HG03060 (cell line): ENCODE data around the gene RSAD1.

Source experiments
- ATAC-seq: cut with Tn5 transposase; IDR thresholded peaks from one replicate; pipeline ENCODE4 v1.9.1; 2021; ENCODE audit warnings: low read depth, moderate number of reproducible peaks; ENCODE audit not compliant: unreplicated experiment

RSAD1 gene

GRCh38 chr17:50457621-50458020, 21.0 kb upstream of the RSAD1 start:
- no peak for ATAC-seq

DNA sequence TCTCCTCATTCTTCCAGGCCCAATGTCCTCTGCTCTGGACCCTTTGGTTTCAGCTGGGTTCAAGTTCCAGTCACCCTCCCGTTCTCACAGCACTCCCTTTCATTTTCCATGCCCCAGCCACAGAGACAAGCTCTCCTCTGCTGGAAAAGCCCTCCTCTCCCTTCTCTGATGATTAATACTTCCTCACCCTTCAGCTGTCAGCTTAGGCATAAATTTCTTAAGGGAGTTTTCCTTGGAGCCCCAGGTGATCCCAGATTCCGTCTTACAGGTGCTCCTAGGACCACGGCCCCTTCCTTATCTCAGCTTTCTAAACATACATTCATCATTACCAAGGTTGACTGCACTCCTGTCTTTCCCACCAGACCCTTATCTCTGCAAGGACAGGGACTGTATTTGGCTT, 20.4 kb upstream of the RSAD1 start:
- no peak for ATAC-seq

DNA sequence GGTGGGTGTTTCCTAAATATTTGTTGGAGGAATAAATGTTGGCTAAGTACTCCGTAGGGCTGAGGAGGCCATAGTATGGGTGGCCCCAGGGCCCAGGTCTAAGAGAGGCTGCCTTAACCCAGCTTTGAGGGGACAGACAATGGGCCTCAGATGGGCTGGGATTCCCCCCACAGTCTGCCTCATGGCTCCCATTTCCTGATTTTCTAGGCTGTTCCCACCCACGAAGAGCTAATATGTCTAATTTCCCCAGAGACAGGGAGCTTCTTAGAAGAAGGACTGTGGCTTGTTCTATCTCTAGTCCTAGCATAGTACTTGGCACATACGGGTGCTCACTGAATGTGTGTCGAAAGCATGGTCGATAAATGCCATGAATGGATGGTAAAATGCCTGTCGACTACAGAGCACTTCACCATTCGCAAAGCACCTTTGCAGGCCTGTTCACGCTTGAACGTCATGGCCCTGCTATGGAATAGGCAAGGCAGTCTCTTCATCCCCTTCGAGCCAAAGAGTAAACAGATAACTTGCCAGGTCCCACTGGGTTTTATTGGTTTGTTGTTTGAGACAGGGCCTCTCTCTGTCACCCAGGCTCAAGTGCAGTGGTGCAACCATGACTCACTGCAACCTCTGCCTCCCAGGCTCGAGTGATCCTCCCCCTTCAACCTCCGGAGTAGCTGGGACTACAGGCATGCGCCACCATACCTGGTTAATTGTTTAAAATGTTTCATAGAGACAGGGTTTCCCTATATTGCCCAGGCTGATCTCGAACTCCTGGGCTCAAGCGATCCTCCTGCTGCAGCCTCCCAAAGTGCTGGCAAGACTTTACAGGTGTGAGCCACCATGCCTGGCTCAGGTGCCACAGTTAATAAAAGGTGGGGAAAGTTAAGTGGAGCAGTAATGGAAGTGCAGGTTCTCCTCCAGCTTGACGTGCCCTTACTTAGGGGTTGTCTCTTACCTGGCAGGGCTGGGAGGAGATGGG, 19.7 kb upstream of the RSAD1 start:
- ATAC-seq: no peak

DNA sequence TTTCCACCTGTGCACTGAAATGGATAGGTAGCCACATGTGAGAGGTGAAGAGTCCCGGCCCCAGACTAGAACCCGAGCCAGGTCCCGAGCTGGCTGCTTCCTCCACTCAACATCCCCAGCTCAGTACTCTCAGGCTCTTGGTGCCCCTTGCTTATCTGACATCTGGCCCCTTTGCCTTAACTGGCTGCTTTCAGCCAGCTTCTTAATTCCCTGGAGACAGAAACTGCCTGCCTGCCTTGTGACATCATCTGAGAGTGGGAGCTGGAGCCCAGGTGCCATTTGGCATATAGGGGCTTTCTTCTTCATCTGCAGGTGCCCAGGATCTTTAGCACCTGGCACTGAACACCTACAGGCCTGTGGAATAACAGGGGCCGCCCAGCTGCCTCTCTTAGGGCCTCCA, 18.9 kb upstream of the RSAD1 start:
- no peak for ATAC-seq

DNA sequence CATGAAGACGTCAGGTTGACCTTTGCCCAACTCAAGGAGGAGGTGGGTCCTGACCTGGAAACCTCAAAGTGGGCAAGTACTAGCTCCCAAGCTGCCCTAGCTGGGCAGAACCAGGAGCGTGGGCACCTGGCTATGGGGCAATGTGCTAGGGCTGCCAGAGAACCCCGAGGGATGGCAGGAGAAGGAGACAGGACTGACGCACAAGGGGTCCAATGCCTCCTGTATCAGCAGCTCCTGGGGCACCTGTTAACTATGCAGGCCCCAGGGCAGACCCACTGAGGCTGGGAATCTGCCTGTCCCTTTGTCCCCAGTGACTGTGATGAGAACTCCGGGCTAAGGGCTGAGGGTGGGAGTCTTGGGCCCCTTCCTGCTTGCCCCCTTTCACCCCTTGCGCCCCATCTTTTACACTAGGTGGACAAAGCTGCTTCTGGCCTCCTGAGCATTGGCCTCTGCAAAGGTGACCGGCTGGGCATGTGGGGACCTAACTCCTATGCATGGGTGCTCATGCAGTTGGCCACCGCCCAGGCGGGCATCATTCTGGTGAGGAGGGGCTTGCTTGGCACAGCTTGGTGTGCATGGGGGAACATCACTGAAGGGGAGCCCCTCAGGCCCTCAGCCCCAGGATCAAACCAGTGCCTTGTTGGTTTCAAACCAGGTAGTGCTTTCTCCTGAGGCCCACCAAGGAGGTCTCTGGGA, 17.7 kb upstream of the RSAD1 start:
- no peak for ATAC-seq

DNA sequence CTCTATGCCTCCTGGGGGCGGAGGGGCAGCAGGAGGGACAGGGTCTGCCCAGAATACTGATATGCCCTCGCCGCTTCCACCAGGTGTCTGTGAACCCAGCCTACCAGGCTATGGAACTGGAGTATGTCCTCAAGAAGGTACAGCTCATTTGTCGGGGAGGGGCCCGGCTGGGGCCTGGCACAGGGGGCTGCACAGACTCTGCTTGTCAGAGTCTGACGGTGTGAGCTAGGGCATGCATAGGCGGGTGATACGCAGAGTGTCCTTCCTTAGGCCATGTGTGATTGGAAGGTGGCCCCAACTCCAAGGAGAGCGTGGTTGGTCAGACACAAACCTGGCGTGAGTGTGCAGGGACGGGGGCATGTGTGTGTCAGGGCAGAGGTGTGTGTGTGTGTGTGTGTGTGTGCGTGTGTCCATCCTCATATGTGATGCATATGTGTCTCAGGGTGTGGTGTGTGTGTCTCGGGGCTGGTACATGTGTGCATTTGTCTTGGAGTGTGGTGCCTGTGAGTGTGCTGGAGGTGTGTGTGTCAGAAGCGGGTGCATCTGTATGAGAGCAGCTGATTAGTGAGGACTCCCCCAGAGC, 17.0 kb upstream of the RSAD1 start:
- no peak for ATAC-seq

DNA sequence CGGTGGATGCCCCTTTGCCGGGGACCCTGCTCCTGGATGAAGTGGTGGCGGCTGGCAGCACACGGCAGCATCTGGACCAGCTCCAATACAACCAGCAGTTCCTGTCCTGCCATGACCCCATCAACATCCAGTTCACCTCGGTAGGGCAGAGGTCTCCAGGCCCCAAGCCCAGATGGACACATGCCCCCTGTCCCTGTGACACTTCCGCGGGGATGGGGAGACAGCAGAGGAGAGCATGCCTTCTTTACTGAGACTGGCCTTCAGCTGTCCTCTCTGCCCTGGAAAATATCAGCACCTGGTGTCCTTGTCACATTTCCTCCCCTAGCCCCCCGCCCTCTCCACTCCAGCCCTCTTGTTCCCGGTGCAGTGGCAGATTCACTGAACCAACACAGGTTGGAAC, 16.2 kb upstream of the RSAD1 start:
- ATAC-seq: no peak

DNA sequence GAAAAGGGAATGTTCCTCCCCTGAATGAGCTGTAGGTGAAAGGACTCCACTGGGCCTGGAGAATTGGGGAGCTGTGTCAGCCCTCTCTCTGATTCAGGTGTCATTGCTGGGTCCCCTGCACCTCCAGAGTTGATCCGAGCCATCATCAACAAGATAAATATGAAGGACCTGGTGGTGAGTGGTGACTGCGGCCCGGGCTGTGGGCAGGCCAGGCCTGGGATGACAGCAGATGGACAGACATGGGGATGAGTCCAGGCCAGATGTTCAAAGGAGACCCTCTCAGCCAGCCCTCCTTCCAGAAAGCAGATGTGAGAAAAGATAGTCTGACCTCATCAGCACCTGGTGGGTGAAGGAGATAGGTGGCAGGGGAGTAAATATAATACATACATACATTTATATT, 14.5 kb upstream of the RSAD1 start:
- ATAC-seq: no peak

GRCh38 chr17:50464736-50465135, 13.9 kb upstream of the RSAD1 start:
- ATAC-seq: no peak

DNA sequence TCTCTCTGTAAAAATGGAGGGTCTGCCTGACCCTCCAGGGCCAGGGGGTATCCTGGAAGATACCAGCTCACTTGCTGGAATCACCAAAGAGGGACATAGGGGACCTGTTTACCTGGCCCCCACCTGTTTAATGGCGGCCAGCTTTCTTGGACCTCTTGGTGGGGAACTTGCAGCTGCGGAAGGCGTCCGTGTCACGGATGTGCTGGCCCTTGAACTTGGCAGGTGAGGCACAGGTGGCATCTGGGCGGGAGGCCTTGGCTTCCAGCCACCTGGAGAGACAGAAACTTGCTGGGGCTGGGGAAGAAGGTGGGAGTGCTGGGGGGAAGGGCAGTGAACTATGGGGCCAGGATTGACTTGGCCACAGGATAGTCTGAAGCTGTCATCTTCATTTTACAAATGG, 13.5 kb upstream of the RSAD1 start:
- no peak for ATAC-seq

- no peak for ATAC-seq
These were observed 13.0 kb upstream of the RSAD1 start for GRCh38 chr17:50465635-50466034.

- ATAC-seq: no peak
These were observed 12.1 kb upstream of the RSAD1 start for GRCh38 chr17:50466371-50467113.

DNA sequence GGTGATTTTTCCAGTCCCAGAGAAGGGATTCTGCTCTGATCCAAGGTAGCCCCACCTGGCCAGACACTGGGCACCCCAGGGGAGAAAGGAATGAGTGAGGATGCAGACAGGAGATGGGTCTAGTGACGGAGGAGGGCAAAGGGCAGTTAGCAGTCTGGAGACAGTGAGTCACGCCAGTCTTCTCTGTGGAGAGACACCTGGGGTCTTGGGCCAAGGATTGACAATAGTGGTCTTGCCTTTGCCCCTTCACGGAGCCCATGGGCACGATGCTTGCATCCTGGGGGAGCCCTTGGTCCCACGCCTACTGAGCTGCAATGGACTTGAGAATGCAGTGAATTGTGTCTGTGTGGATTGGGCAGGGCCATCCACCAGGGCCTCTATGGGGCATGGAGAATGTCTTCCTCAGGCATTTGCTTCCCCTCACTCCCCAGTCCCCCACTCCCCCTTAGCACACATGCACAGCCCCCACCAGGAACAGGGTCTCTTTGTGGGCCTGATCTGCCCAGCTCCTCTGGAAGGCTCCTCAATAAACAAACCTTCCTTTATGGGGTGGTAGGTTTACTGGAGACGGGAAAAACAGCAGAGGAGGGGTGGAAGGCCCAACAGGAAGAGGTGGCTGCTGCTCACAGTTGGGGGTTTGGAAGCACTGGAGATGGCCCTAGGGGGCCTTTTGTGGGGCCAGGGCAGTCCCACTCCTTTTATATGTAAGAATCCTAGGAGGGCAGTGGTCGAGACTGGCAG, 11.4 kb upstream of the RSAD1 start:
- no peak for ATAC-seq

DNA sequence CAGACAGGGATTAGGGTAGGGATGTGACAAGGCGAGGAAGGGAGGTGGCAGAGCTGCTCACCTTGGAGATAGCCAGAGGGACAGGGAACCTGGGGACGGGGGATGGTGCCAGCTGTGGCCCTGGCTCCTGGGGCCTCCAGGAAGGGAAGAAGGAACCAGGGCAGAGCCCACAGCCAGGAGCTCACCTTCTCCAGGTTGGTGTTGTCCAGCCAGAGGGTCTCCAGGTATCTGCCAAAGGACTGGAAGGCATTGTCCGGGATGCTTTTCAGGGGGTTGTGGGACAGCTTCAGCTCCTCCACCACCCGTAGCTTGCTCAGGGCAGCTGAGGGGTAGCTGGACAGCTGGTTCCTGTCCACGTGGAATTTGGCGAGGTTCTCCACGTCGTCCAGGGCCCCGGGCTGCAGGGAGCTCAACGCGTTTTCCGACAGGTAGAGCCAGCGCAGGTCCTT, 10.8 kb upstream of the RSAD1 start:
- no peak for ATAC-seq

GRCh38 chr17:50468304-50469207, 10.1 kb upstream of the RSAD1 start, which contains the start of gene CHAD:
Gene CHAD, minus strand, starts transcription at chr17:50468880. Its CDS starts 67 bp downstream, at chr17:50468813.
- no peak for ATAC-seq

DNA sequence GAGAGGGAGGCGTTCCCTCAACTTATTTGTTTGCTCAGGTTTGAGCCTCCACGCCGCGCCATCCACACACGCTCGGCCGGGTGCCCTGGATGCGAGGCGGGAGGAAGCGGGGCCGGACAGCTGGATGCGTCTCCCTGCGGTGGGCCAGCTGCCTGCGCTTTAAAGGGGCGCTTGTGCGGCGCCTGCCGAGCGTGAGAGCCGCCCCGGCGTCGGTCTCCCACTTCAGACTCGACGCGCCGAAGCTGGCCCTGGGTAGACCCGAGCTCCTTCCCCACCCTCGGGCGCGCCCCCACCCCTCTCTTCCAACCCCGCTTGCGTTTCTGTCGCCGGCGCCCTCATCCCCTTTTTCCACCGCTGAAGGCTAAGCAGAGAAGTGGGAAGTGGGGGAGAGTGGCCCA, 9.5 kb upstream of the RSAD1 start:
- no peak for ATAC-seq

GRCh38 chr17:50469671-50470305, 8.9 kb upstream of the RSAD1 start:
- ATAC-seq: no peak

- no peak for ATAC-seq
These were observed 8.2 kb upstream of the RSAD1 start for GRCh38 chr17:50470426-50470825.
